Brain microvascular endothelial cell (primary cell): ENCODE results near the gene PEA15.

Experiments used
- DNase-seq: peaks from one replicate; pipeline ENCODE4 v3.0.0-alpha.2; 2020
- H3K27ac ChIP-seq: fragments of 250-450 bp; sonication (Bioruptor Pico); 2 replicates; pipeline ENCODE4 v1.5.1; 2020; ENCODE audit warnings: mild to moderate bottlenecking, moderate library complexity
- H3K27me3 ChIP-seq: fragments of 250-450 bp; sonication (Bioruptor Pico); replicated peaks from 2 replicates; pipeline ENCODE4 v1.5.1; 2020; ENCODE audit warnings: mild to moderate bottlenecking
- H3K36me3 ChIP-seq: fragments of 250-450 bp; sonication (Bioruptor Pico); replicated peaks from 2 replicates; pipeline ENCODE4 v1.5.1; 2020; ENCODE audit warnings: mild to moderate bottlenecking
- H3K4me3 ChIP-seq: 2 replicates; pipeline ENCODE4 v1.5.1; 2011; ENCODE audit warnings: low read depth, mild to moderate bottlenecking, control low read depth, low read length, moderate library complexity
- CTCF ChIP-seq: IDR thresholded peaks from 2 replicates; pipeline ENCODE4 v1.5.1; 2011; ENCODE audit warnings: low read depth, mild to moderate bottlenecking, moderate library complexity, low read length, control low read depth, inconsistent platforms; ENCODE audit errors: missing control alignments
- in situ Hi-C: cut with HindIII; loops from 2 replicates; pipeline ENCODE4 v1.10.0; 2017; ENCODE audit warnings: low sequenced_read_pairs, low pct_ligation_motif_present

PEA15 gene

GRCh38 chr1:160167056-160167455, 38.1 kb upstream of the PEA15 start:
- no peak overlapping the region for H3K4me3 ChIP-seq
- TF ChIP-seq CTCF, result no peak
- no peaks in the 10 kb centered on the region for H3K36me3 ChIP-seq
- H3K27ac ChIP-seq, result no peak overlapping the region
- in situ Hi-C loops, result no loop called here
- no peak for DNase-seq
- H3K27me3 ChIP-seq, result no peaks in the 10 kb centered on the region

DNA sequence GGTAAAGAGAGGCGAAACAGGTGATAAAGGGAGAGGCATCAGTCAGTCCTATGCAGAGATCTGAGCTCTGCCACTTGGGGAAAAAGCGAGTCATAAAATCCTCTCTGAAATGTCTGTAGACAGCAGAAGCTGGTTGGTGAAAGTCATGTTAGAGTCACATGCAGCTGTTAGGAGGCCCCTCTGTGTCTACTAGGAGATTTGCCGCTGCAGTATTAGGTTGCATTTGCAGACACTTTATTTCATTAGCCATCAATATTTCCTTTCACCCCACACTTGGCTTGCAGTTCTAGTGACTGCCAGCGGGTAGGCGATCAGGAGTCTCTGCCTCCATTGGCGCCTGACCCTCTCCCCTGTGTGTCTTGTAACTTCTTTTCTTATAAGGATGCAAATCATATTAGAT, 37.6 kb upstream of the PEA15 start:
- TF ChIP-seq CTCF, result peak; percentile 13
- DNase-seq, result no peak
- in situ Hi-C loops, result no loop called here
- no peaks in the 10 kb centered on the region for H3K36me3 ChIP-seq
- no peak overlapping the region for H3K4me3 ChIP-seq
- H3K27me3 ChIP-seq, result no peaks in the 10 kb centered on the region
- H3K27ac ChIP-seq, result no peak overlapping the region

DNA sequence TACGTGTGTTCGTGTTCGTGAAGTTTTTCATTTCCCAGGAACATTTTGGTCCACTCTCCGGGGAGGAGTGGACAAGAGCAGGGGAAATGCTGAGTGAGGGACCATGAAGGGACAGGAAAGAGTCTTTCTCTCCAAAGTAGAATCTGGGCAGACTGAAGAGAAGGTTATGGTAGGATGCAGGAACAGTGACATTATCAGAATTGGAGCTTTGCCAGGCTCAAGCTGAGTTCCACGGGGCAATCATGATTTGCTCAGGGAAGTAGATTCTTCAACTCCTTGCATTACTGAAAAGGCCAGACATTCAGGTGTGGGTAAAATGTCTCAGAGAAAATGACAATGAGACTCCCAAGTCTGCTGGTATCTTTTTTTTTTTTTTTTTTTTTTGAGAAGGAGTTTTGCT, 37.2 kb upstream of the PEA15 start:
- DNase-seq, result no peak
- TF ChIP-seq CTCF, result no peak
- Histone ChIP-seq H3K4me3 (no peak overlapping the region), H3K27me3 (no peaks in the 10 kb centered on the region), H3K27ac (no peak overlapping the region), H3K36me3 (no peaks in the 10 kb centered on the region)
- in situ Hi-C loops, result no loop called here

- in situ Hi-C loops, result no loop called here
- Histone ChIP-seq H3K4me3 (no peak overlapping the region), H3K27ac (no peak overlapping the region), H3K36me3 (no peaks in the 10 kb centered on the region), H3K27me3 (no peaks in the 10 kb centered on the region)
- DNase-seq, result no peak
- no peak for TF ChIP-seq CTCF
Observed at GRCh38 chr1:160168609-160169369, 36.4 kb upstream of the PEA15 start.

GRCh38 chr1:160169553-160170399, 35.4 kb upstream of the PEA15 start:
- H3K27me3 ChIP-seq, result no peaks in the 10 kb centered on the region
- H3K27ac ChIP-seq, result no peak overlapping the region
- H3K36me3 ChIP-seq, result no peaks in the 10 kb centered on the region
- no peak for TF ChIP-seq CTCF
- no peak overlapping the region for H3K4me3 ChIP-seq
- in situ Hi-C loops, result no loop called here
- no peak for DNase-seq
